GM12872 (cell line): ENCODE results near the gene DNAJC17.

Experiments used
- TF ChIP-seq, protein P1 (sequence below): IDR thresholded peaks from 3 replicates; pipeline ENCODE4 v1.5.1; 2011; ENCODE audit warnings: low read depth, mild to moderate bottlenecking, low read length, moderate library complexity; ENCODE audit not compliant: insufficient read depth

The DNAJC17 gene

DNA sequence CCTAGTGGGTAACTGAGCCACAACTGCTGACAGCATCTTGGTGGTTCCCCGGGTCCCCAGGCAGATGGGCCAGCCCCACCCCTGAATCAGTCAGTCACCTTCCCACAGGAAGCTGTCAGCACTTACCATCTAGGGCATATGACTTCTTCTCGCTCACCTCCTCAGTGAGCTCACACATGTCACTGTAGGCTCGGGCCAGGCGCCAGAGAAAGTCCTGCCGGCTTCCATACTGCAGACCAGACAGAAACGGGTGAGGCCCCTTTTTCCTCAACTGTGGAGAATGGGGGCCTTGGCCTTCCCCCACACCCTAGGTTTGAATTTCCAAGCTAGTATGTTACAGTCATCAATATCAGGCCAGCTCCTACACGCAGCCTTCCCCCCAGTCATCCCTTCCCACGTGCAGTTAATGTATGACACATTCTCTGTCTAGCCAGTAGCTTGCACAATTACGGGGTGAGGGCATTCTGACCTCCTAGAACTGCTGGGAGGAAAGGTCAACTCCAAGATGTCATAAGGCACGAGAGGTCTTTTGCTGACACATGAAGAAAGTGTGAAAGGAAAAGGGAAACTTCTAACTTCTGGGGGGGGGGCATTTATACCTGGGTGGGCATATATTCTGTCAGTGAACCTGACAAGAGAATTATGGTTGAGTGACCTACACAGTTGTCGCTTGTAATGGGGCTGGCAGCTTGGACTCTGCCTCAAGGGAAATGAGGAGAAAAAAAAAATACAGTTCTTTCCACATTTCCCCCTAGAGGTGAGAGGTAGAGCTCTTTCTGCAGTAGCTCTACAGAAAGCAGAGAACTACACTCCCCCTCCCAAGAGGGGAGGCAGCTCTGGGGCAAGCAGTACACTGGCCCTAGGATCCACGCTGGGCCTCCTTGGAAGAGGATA lies 63.1 kb downstream of the DNAJC17 start:
- TF ChIP-seq, protein P1, sequence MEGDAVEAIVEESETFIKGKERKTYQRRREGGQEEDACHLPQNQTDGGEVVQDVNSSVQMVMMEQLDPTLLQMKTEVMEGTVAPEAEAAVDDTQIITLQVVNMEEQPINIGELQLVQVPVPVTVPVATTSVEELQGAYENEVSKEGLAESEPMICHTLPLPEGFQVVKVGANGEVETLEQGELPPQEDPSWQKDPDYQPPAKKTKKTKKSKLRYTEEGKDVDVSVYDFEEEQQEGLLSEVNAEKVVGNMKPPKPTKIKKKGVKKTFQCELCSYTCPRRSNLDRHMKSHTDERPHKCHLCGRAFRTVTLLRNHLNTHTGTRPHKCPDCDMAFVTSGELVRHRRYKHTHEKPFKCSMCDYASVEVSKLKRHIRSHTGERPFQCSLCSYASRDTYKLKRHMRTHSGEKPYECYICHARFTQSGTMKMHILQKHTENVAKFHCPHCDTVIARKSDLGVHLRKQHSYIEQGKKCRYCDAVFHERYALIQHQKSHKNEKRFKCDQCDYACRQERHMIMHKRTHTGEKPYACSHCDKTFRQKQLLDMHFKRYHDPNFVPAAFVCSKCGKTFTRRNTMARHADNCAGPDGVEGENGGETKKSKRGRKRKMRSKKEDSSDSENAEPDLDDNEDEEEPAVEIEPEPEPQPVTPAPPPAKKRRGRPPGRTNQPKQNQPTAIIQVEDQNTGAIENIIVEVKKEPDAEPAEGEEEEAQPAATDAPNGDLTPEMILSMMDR, result no peak

DNA sequence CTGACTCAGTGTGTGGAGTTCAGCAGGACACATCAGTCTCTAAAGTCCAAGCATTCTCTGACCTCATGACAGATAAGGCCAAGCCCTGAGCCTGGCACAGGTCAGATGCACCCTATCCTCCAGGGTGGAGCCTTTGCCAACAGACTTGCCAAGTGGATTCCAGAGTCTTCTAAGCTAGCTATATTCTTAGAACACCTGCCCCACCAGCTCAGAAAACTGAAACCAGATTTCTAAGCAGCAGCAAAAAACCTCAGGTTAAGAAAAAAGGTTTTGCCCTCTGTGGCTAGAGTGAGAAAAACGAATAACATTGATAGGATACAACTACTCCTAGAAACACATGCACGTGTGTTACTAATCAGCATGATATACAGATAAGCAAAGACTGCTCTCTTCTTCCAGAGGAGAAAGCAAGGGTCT lies 63.8 kb downstream of the DNAJC17 start:
- TF ChIP-seq, protein P1, result no peak

DNA sequence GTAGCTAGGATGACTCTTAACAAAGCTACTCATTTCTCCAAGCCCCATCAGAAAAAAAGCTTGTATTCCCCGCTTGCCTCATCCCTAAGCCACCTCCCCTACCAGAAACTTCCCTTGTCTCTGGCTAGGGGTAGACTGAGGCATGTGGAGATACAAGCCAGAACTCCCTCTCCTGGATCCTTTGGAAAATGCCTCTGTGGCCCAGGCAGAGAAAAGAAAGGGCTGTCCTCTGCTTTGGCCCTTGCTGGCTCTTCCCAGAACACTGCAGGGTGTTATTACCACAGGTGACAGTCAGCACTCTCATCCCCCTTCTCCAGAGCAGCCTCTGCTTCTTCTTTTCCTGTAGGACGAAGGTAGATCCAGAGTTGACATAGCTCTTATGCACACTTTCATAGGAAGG lies 67.4 kb downstream of the DNAJC17 start:
- TF ChIP-seq, protein P1, result no peak

DNA sequence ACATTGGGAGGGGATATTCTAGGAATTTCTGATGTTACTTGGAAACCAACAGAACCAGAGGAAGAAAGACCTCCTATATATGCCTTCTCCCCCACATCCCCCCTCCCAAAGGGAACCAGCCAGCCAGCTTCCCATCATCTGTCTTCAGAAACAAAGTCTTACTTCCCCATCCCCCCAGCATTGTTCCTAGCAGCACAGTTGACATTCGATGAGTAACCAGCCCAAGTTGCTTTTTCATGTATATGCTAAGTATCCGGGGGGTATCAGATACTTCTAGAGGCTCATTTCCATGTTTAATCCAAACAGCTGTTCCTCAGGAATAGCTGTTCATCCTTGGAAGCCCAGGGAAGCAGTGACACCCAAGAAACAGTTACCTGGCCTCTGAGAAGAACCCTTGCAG lies 68.2 kb downstream of the DNAJC17 start:
- TF ChIP-seq, protein P1, result no peak

DNA sequence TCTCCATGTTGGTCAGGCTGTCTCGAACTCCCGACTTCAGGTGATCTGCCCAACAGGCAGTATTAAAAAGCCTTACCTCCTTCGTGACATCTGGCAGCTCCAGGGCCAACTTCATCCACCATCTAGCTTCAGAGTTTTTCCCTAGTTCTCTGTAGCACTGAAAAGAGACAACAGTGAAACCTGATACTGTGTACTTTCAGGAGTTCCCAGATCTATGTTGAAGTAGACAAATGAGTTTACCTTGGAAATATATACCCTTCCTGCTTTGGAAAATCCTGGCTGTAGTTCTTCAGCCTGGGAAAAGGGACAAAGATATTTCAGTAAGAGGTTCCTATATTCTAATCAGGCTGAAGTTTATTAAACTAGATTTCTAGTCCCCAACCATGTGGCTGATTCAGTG lies 70.2 kb downstream of the DNAJC17 start:
- TF ChIP-seq, protein P1, result no peak

DNA sequence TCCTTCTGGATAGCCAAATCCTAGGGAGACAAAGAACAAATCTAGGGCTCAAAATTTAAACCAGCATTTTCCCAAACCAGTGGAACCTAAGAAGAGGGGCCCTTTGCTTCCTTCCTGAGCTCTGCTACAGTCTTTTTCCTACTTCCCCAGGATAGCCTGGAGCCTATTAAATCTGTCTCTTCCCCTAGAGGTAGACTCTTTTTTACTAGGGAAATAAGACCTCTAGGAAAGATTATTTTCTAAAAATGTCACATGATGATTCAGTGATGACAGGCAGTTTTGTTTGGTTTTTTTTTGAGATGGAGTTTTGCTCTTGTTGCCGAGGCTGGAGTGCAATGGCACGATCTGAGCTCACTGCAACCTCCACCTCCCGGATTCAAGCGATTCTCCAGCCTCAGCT lies 70.7 kb downstream of the DNAJC17 start:
- TF ChIP-seq, protein P1, result no peak

DNA sequence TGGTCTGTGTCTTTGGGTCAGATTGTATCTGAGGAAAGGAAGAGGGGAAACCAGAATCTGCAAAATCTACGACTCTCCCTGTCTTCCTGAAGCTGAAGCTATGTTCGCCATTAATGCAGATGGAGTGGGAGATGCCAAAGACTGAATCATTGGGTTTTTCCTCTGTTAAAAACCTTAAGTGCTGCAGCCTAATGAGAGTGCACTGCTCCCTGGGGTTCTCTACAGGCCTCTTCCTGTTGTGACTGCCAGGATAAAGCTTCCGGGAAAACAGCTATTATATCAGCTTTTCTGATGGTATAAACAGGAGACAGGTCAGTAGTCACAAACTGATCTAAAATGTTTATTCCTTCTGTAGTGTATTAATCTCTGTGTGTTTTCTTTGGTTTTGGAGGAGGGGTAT lies 76.2 kb downstream of the DNAJC17 start:
- TF ChIP-seq, protein P1, result no peak
